Loucy (cell line): ENCODE data around the gene ZBTB21.

Experiments
- H2AFZ ChIP-seq: fragments of 200-600 bp; sonication (generic); 2 replicates; pipeline ENCODE4 v1.6.0; 2016; ENCODE audit warnings: antibody characterized with exemption, mild to moderate bottlenecking, low read length, moderate library complexity
- H3F3A ChIP-seq: fragments of 200-600 bp; 2 replicates; pipeline ENCODE4 v1.6.0; 2016; ENCODE audit warnings: antibody characterized with exemption, low read depth, mild to moderate bottlenecking
- H3K27me3 ChIP-seq: fragments of 200-600 bp; sonication (generic); 2 replicates; pipeline ENCODE4 v1.6.1; 2014; ENCODE audit warnings: low read length, mild to moderate bottlenecking; ENCODE audit not compliant: insufficient read depth, poor library complexity, severe bottlenecking
- H3K36me3 ChIP-seq: fragments of 200-600 bp; sonication (generic); 2 replicates; pipeline ENCODE4 v1.6.1; 2016; ENCODE audit warnings: low read length; ENCODE audit not compliant: insufficient read depth
- H3K4me1 ChIP-seq: fragments of 200-600 bp; sonication (generic); 2 replicates; pipeline ENCODE4 v1.5.1; 2014; ENCODE audit warnings: low read length, mild to moderate bottlenecking; ENCODE audit not compliant: insufficient read depth, poor library complexity, severe bottlenecking
- H3K4me2 ChIP-seq: fragments of 200-600 bp; sonication (generic); 2 replicates; pipeline ENCODE4 v1.6.0; 2014; ENCODE audit warnings: antibody characterized with exemption, low read length, low read depth, mild to moderate bottlenecking; ENCODE audit not compliant: poor library complexity, severe bottlenecking
- H3K4me3 ChIP-seq: fragments of 200-600 bp; sonication (generic); 2 replicates; pipeline ENCODE4 v1.5.1; 2014; ENCODE audit warnings: low read length, mild to moderate bottlenecking, mixed read lengths; ENCODE audit not compliant: poor library complexity, severe bottlenecking
- H3K79me2 ChIP-seq: fragments of 200-600 bp; sonication (generic); 2 replicates; pipeline ENCODE4 v1.6.1; 2014; ENCODE audit warnings: low read length; ENCODE audit not compliant: insufficient read depth
- H3K9ac ChIP-seq: fragments of 200-600 bp; sonication (generic); 2 replicates; pipeline ENCODE4 v1.6.0; 2014; ENCODE audit warnings: mild to moderate bottlenecking, low read depth, low read length, moderate library complexity; ENCODE audit not compliant: poor library complexity, severe bottlenecking
- H3K9me2 ChIP-seq: fragments of 200-600 bp; sonication (generic); replicated peaks from 2 replicates; pipeline ENCODE4 v1.6.1; 2016; ENCODE audit warnings: low read depth, low read length, mixed read lengths
- H3K9me3 ChIP-seq: fragments of 200-600 bp; sonication (generic); 2 replicates; pipeline ENCODE4 v1.6.1; 2014; ENCODE audit warnings: mild to moderate bottlenecking, antibody characterized with exemption, low read length, low read depth; ENCODE audit not compliant: insufficient read depth
- H4K20me1 ChIP-seq: fragments of 200-600 bp; sonication (generic); 2 replicates; pipeline ENCODE4 v1.6.0; 2014; ENCODE audit warnings: antibody characterized with exemption, low read length, mild to moderate bottlenecking; ENCODE audit not compliant: insufficient read depth, poor library complexity, severe bottlenecking
- EZH2phosphoT487 ChIP-seq: fragments of 200-600 bp; IDR thresholded peaks from 2 replicates; pipeline ENCODE4 v1.6.1; 2018; ENCODE audit warnings: antibody characterized with exemption, mild to moderate bottlenecking, moderate library complexity, borderline replicate concordance
- TF ChIP-seq, protein P1 (sequence below): fragments of 200-600 bp; sonication (generic); conservative IDR thresholded peaks from 2 replicates; pipeline ENCODE4 v1.5.1; 2014; ENCODE audit warnings: mild to moderate bottlenecking, antibody characterized with exemption, low read length

ZBTB21 gene

GRCh38 chr21:41940431-41940830 is 69.7 kb downstream of the ZBTB21 start:
- no peaks in the 10 kb centered on the region for H3K27me3 ChIP-seq
- H3K9me3 ChIP-seq, result no peaks in the 10 kb centered on the region
- no peaks in the 10 kb centered on the region for H3K36me3 ChIP-seq
- no peak overlapping the region for H2AFZ ChIP-seq
- H3K9ac ChIP-seq, result no peak overlapping the region
- H3K4me1 ChIP-seq, result no peaks in the 10 kb centered on the region
- no peaks in the 10 kb centered on the region for H3K79me2 ChIP-seq
- no peaks in the 10 kb centered on the region for H3K9me2 ChIP-seq
- no peak for TF ChIP-seq EZH2phosphoT487
- TF ChIP-seq, protein P1, sequence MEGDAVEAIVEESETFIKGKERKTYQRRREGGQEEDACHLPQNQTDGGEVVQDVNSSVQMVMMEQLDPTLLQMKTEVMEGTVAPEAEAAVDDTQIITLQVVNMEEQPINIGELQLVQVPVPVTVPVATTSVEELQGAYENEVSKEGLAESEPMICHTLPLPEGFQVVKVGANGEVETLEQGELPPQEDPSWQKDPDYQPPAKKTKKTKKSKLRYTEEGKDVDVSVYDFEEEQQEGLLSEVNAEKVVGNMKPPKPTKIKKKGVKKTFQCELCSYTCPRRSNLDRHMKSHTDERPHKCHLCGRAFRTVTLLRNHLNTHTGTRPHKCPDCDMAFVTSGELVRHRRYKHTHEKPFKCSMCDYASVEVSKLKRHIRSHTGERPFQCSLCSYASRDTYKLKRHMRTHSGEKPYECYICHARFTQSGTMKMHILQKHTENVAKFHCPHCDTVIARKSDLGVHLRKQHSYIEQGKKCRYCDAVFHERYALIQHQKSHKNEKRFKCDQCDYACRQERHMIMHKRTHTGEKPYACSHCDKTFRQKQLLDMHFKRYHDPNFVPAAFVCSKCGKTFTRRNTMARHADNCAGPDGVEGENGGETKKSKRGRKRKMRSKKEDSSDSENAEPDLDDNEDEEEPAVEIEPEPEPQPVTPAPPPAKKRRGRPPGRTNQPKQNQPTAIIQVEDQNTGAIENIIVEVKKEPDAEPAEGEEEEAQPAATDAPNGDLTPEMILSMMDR, result no peak
- H3K4me2 ChIP-seq, result no peak overlapping the region
- no peaks in the 10 kb centered on the region for H3F3A ChIP-seq
- H4K20me1 ChIP-seq, result no peaks in the 10 kb centered on the region
- no peak overlapping the region for H3K4me3 ChIP-seq

- H3F3A ChIP-seq, result no peaks in the 10 kb centered on the region
- no peaks in the 10 kb centered on the region for H4K20me1 ChIP-seq
- H3K4me3 ChIP-seq, result no peak overlapping the region
- H3K9me3 ChIP-seq, result no peaks in the 10 kb centered on the region
- no peaks in the 10 kb centered on the region for H3K4me1 ChIP-seq
- no peaks in the 10 kb centered on the region for H3K27me3 ChIP-seq
- H3K9ac ChIP-seq, result no peak overlapping the region
- H2AFZ ChIP-seq, result no peak overlapping the region
- TF ChIP-seq, protein P1, result no peak
- TF ChIP-seq EZH2phosphoT487, result no peak
- H3K36me3 ChIP-seq, result no peaks in the 10 kb centered on the region
- no peak overlapping the region for H3K4me2 ChIP-seq
- no peaks in the 10 kb centered on the region for H3K9me2 ChIP-seq
- H3K79me2 ChIP-seq, result no peaks in the 10 kb centered on the region
Measured at GRCh38 chr21:41939391-41939790, 70.8 kb downstream of the ZBTB21 start.
